ENCODE data around the gene CTDP1.

DNA sequence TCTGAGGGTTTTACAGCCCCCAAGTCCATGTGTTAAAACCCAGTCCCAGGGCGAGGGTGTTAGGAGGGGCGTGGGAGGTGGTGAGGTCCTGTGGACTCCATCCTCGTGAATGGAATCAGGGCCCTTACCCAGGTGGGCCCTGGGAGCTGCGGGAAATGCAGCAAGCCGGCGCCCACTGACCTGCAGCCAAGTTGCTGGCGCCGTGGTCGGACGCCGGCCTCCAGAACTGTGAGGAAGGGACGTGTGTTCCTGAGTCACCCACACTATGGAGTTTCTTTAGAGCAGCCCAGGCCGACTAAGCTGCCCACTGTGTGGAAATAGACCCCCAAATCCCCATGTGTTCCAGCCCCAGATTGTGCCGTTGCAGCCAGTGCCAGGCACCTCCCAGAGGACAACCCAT is 26.4 kb downstream of the CTDP1 start:
- no peak for TF ChIP-seq POLR2A (IDR thresholded peaks at IDR 0.05)
- no peak for TF ChIP-seq CTCF (IDR thresholded peaks at IDR 0.05)
